ENCODE measurements around the gene UBQLN4. TPM values are rescaled to one million over a fixed set of nuclear protein-coding genes. Genes with fewer than 3 reads are reported as not detected.

UBQLN4 gene
- total RNA-seq, 6 experiments from 2014 or later: 19.0 to 25.5 (median 21.0) TPM

- no peak overlapping the region for H3K27ac ChIP-seq
- DNase-seq (no peak), ATAC-seq (no peak)
- peaks cover 0 to 19% (median 6%) of the 10 kb centered on the region in 4 donors for H3K4me1 ChIP-seq
- no peaks in the 10 kb centered on the region for H3K36me3 ChIP-seq
- peak overlapping the region; percentile 81 to 85 (median 84) for H3K4me3 ChIP-seq
- intact Hi-C loops (cut with DNase I): no loop called here
- 0% methylated on average over 4 of the region's 10 CpGs for WGBS (ENCODE audit: insufficient coverage, low coverage, low lambda C conversion rate, missing lambda C conversion rate)
- TF ChIP-seq CTCF (IDR thresholded peaks at IDR 0.05): no peak
- TF ChIP-seq POLR2A (IDR thresholded peaks at IDR 0.05): no peak
- H3K9me3 ChIP-seq: no peaks in the 10 kb centered on the region
- no peaks in the 10 kb centered on the region for H3K27me3 ChIP-seq
These were observed 28.3 kb upstream of the UBQLN4 start for GRCh38 chr1:156081917-156082308.

- WGBS (ENCODE audit: insufficient coverage, low coverage, low lambda C conversion rate, missing lambda C conversion rate): 19% methylated on average over 15 of the region's 61 CpGs
- Histone ChIP-seq H3K27ac (no peak overlapping the region), H3K4me1 (peaks cover 0 to 14% (median 4%) of the 10 kb centered on the region in 4 donors), H3K36me3 (no peaks in the 10 kb centered on the region), H3K4me3 (peak overlapping the region in 2 of 3 donors; percentile 84 to 85), H3K9me3 (no peaks in the 10 kb centered on the region), H3K27me3 (no peaks in the 10 kb centered on the region)
- ATAC-seq: no peak
- intact Hi-C loops (cut with DNase I): no loop called here
- TF ChIP-seq POLR2A (IDR thresholded peaks at IDR 0.05) (no peak), CTCF (IDR thresholded peaks at IDR 0.05) (no peak)
- no peak for DNase-seq
These were observed 27.8 kb upstream of the UBQLN4 start for GRCh38 chr1:156081180-156081916.

- H3K4me1 ChIP-seq: peaks cover 0 to 13% (median 1%) of the 10 kb centered on the region in 4 donors
- TF ChIP-seq CTCF (IDR thresholded peaks at IDR 0.05) (no peak), POLR2A (IDR thresholded peaks at IDR 0.05) (no peak)
- H3K27ac ChIP-seq: no peak overlapping the region
- H3K4me3 ChIP-seq: no peak overlapping the region
- ATAC-seq (no peak), DNase-seq (no peak)
- H3K36me3 ChIP-seq: no peaks in the 10 kb centered on the region
- H3K9me3 ChIP-seq: no peaks in the 10 kb centered on the region
- WGBS (ENCODE audit: insufficient coverage, low coverage, low lambda C conversion rate, missing lambda C conversion rate): 81% methylated on average over 3 of the region's 4 CpGs
- no peaks in the 10 kb centered on the region for H3K27me3 ChIP-seq
- intact Hi-C loops (cut with DNase I): no loop called here
These were observed 27.2 kb upstream of the UBQLN4 start for GRCh38 chr1:156080863-156081179.

GRCh38 chr1:156080241-156080862 lies 26.8 kb upstream of the UBQLN4 start:
- Histone ChIP-seq H3K27me3 (no peaks in the 10 kb centered on the region), H3K27ac (no peak overlapping the region), H3K4me1 (peaks cover 0 to 14% (median under 1%) of the 10 kb centered on the region in 4 donors), H3K9me3 (no peaks in the 10 kb centered on the region), H3K4me3 (no peak overlapping the region), H3K36me3 (no peaks in the 10 kb centered on the region)
- WGBS (ENCODE audit: insufficient coverage, low coverage, low lambda C conversion rate, missing lambda C conversion rate): 83% methylated on average over 3 of the region's 8 CpGs
- intact Hi-C loops (cut with DNase I): no loop called here
- no peak for ATAC-seq
- no peak for DNase-seq
- no peak for TF ChIP-seq POLR2A (IDR thresholded peaks at IDR 0.05)
- TF ChIP-seq CTCF (IDR thresholded peaks at IDR 0.05): no peak
